ENCODE data around the gene GRIP1. TPM values are rescaled to one million over a fixed set of nuclear protein-coding genes. Genes with fewer than 3 reads are reported as not detected.

Gene GRIP1
- total RNA-seq, 1 experiment from 2014 or later = 0.23 TPM

DNA sequence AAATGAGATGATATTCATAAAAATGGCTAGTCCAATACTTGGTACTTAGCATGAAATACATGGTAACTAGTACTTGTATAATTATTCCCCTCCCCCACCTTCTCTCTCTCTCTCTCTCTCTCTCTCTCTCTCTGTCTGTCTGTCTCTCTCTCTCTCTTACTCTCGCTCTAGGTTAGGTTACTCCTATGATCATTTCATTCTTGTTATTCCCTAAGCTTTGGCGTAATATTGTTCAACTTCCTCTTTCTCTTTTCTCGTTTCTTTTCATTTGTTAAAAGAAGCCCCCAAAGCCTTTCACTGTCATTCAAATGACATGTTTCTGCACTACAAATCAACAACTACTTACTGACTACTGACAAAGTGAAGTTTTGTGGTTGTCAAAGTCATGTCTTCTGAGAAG, 89.8 kb downstream of the GRIP1 start:
- BruUV-seq (replicated peaks) = no TSS peak
- Histone ChIP-seq H3K9me3 (no peaks in the 10 kb centered on the region; the same call in 1 of the 2 replicates), H3K4me3 (ENCODE audit: low read depth, low read length) (no peak overlapping the region), H3K27me3 (replicated peaks; ENCODE audit: control insufficient read depth, insufficient read depth, low read length) (no peaks in the 10 kb centered on the region), H3K4me1 (no peaks in the 10 kb centered on the region), H3K36me3 (ENCODE audit: control insufficient read depth, insufficient read depth, low read length) (no peaks in the 10 kb centered on the region)
- Mint-ChIP-seq H3K4me3 (ENCODE audit: unreplicated experiment) (no peak overlapping the region), H3K27ac (ENCODE audit: unreplicated experiment) (no peak overlapping the region), H3K36me3 (ENCODE audit: insufficient read depth, unreplicated experiment) (no peaks in the 10 kb centered on the region), H3K27me3 (ENCODE audit: insufficient read depth, unreplicated experiment) (no peaks in the 10 kb centered on the region), H3K4me1 (ENCODE audit: low read depth, unreplicated experiment) (no peaks in the 10 kb centered on the region), H3K9me3 (ENCODE audit: unreplicated experiment) (no peaks in the 10 kb centered on the region)
- ChIA-PET POLR2A (no interaction called here), CTCF (no interaction called here)
- intact Hi-C loops (cut with micrococcal nuclease; ENCODE audit: unreplicated experiment) = no loop called here
- DNase-seq = no peak
- TF ChIP-seq, protein P1, sequence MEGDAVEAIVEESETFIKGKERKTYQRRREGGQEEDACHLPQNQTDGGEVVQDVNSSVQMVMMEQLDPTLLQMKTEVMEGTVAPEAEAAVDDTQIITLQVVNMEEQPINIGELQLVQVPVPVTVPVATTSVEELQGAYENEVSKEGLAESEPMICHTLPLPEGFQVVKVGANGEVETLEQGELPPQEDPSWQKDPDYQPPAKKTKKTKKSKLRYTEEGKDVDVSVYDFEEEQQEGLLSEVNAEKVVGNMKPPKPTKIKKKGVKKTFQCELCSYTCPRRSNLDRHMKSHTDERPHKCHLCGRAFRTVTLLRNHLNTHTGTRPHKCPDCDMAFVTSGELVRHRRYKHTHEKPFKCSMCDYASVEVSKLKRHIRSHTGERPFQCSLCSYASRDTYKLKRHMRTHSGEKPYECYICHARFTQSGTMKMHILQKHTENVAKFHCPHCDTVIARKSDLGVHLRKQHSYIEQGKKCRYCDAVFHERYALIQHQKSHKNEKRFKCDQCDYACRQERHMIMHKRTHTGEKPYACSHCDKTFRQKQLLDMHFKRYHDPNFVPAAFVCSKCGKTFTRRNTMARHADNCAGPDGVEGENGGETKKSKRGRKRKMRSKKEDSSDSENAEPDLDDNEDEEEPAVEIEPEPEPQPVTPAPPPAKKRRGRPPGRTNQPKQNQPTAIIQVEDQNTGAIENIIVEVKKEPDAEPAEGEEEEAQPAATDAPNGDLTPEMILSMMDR (IDR thresholded peaks at IDR 0.05; ENCODE audit: insufficient read depth in 1 of 2, low read depth in 1 of 2, low read length in 1 of 2, severe bottlenecking in 1 of 2, unreplicated experiment in 1 of 2) = no peak

DNA sequence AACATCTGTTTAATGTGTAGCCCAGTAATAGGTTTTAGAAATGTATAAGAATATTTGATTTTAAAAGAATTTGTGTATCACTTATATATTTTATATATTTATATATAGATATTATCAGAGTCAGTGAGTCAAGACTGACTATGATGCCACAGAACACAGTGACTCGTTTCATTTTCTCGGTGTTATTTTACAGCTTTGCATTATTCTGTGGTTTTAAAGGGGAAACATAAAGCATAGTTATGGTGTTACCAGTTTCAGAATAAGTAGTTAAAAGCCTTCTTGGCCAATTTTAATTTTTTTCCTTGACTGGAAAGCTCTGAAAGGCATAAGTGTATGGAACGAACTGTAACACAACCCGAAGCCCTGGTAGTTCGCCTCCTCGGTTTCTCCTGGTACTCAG, 91.0 kb downstream of the GRIP1 start:
- H3K9me3 ChIP-seq = no peaks in the 10 kb centered on the region; the same call in 1 of the 2 replicates
- Mint-ChIP-seq H3K4me3 (ENCODE audit: unreplicated experiment) (no peak overlapping the region), H3K36me3 (ENCODE audit: insufficient read depth, unreplicated experiment) (no peaks in the 10 kb centered on the region), H3K4me1 (ENCODE audit: low read depth, unreplicated experiment) (no peaks in the 10 kb centered on the region), H3K9me3 (ENCODE audit: unreplicated experiment) (no peaks in the 10 kb centered on the region), H3K27ac (ENCODE audit: unreplicated experiment) (no peak overlapping the region), H3K27me3 (ENCODE audit: insufficient read depth, unreplicated experiment) (no peaks in the 10 kb centered on the region)
- ChIA-PET CTCF (no interaction called here), POLR2A (no interaction called here)
- DNase-seq = no peak
- no peaks in the 10 kb centered on the region for H3K36me3 ChIP-seq (ENCODE audit: control insufficient read depth, insufficient read depth, low read length)
- TF ChIP-seq, protein P1 (IDR thresholded peaks at IDR 0.05; ENCODE audit: insufficient read depth in 1 of 2, low read depth in 1 of 2, low read length in 1 of 2, severe bottlenecking in 1 of 2, unreplicated experiment in 1 of 2) = no peak
- no peak overlapping the region for H3K4me3 ChIP-seq (ENCODE audit: low read depth, low read length)
- no peaks in the 10 kb centered on the region for H3K4me1 ChIP-seq
- no peaks in the 10 kb centered on the region for H3K27me3 ChIP-seq (replicated peaks; ENCODE audit: control insufficient read depth, insufficient read depth, low read length)
- intact Hi-C loops (cut with micrococcal nuclease; ENCODE audit: unreplicated experiment) = no loop called here
- no TSS peak for BruUV-seq (replicated peaks)

DNA sequence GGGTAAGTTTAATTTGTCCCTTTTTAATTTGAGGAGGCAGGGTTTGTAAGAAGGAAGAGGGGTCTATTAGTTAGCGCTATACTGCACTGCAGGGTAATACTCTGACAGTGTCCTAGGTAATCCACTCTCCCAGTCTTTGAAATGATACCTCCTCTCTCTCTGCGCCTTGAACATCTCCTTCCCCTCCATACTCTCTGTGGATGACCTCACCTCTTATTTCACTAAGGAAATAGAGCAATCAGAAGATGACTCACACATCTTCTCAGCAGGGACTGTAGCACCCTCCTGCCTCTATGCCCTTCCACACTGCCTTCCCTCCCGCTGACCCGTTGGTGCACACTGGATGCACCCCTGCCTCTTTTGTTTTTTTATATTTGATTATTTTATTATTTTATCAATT, 94.2 kb downstream of the GRIP1 start:
- TF ChIP-seq, protein P1 (IDR thresholded peaks at IDR 0.05; ENCODE audit: insufficient read depth in 1 of 2, low read depth in 1 of 2, low read length in 1 of 2, severe bottlenecking in 1 of 2, unreplicated experiment in 1 of 2) = no peak
- ChIA-PET POLR2A (no interaction called here), CTCF (no interaction called here)
- Mint-ChIP-seq H3K4me1 (ENCODE audit: low read depth, unreplicated experiment) (no peaks in the 10 kb centered on the region), H3K36me3 (ENCODE audit: insufficient read depth, unreplicated experiment) (no peaks in the 10 kb centered on the region), H3K4me3 (ENCODE audit: unreplicated experiment) (no peak overlapping the region), H3K9me3 (ENCODE audit: unreplicated experiment) (no peaks in the 10 kb centered on the region), H3K27me3 (ENCODE audit: insufficient read depth, unreplicated experiment) (no peaks in the 10 kb centered on the region), H3K27ac (ENCODE audit: unreplicated experiment) (no peak overlapping the region)
- intact Hi-C loops (cut with micrococcal nuclease; ENCODE audit: unreplicated experiment) = no loop called here
- H3K27me3 ChIP-seq (replicated peaks; ENCODE audit: control insufficient read depth, insufficient read depth, low read length) = no peaks in the 10 kb centered on the region
- H3K9me3 ChIP-seq = no peaks in the 10 kb centered on the region
- no TSS peak for BruUV-seq (replicated peaks)
- H3K36me3 ChIP-seq (ENCODE audit: control insufficient read depth, insufficient read depth, low read length) = no peaks in the 10 kb centered on the region
- no peak for DNase-seq
- H3K4me1 ChIP-seq = no peaks in the 10 kb centered on the region
- H3K4me3 ChIP-seq (ENCODE audit: low read depth, low read length) = no peak overlapping the region
